GM18507 (cell line): Measurements from ENCODE around the gene RPS27.
"Not testable (repeated sequence)": the region's sequence is repeated elsewhere in the genome, so short reads cannot be mapped to it uniquely, and the experiment has no call there.

Experiments used
- DNase-seq: peaks from one replicate; pipeline ENCODE4 v3.0.0; 2011; ENCODE audit warnings: low read depth; ENCODE audit not compliant: insufficient read length; ENCODE audit errors: extremely low spot score
- FAIRE-seq: peaks from 2 replicates; lab custom pipeline; 2011; peaks lifted over from hg19 to GRCh38; lab: Jason Lieb, UNC

The RPS27 gene

DNA sequence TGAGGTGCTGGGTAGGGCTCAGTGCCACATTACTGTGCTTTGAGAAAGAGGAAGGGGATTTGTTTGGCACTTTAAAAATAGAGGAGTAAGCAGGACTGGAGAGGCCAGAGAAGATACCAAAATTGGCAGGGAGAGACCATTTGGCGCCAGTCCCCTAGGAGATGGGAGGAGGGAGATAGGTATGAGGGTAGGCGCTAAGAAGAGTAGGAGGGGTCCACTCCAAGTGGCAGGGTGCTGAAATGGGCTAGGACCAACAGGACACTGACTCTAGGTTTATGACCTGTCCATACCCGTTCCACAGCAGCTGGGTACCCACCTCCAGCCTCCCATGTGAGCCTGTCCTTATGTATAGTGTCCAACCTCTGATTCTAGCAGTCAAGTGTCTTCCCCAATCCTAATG is 31.1 kb upstream of the RPS27 start:
- DNase-seq, result no peak
- FAIRE-seq, result no peak

DNA sequence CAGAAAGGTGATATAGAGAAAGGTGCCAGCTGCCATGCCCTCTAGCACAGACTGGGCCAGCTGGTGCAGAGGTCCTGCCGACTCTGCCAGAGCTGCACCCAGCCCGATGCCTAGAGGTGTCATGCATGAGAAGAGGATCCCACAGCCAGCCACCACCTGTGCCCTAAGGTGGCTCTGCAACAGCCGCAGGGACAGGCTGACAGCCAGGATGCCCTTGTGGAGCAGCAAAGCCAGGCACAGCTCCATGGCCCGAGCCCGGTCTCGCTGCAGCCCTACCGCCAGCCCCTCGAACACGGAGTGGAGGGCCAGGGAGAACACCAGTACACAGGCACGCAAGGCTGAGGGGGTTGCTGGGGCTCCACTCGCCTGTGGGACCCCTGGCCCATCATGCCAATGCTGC is 30.4 kb upstream of the RPS27 start:
- DNase-seq (no peak), FAIRE-seq (no peak)

GRCh38 chr1:153961421-153961820 is 29.1 kb upstream of the RPS27 start:
- FAIRE-seq (no peak), DNase-seq (no peak)

GRCh38 chr1:153962088-153963029 is 28.2 kb upstream of the RPS27 start:
- DNase-seq (no peak), FAIRE-seq (no peak)

DNA sequence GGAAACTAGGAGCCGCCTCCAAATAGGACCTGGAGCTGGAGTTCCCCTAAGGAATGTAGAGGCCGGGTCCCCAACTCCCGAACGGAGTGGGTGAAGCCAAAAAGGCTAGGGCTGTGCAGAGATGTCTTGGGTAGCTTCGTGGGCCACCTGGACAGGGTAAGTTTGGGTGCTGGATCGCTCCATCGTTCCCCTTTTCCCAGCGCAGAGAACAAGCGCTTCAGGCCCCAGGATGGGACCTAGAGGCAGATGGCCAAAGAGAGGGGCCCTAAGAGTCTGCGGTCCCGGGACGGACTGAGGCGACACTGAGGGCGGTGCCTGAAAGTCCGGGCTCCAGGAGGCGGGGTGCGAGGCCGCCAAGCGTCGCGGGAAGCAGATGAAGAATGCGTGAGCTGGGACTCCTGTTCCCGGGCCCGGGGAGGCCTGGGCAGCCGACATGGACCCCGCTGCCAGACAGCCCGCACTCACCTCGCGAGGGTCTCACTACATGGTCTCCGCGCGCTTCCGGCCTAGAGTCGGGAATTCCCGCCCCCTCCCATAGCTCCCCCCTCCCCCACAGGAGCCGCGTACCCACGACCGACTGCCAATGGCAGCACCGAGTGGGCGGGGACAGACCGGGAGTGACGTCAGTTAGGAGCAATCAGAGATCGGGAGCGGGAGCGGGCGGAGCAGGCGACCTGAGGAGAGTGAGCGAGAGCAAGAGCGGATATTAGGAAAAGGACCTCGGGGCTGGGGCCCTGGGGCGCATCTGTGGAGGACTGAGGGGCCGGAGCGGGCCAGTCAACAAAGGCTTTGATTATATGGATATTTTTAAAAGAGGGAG is 27.3 kb upstream of the RPS27 start, which contains the start of gene SLC39A1:
TSS of gene SLC39A1 (minus strand) at position 508 of the 820 bp plus-strand sequence. CDS start 822 bp downstream, outside the sequence.
- FAIRE-seq (peak; percentile 94), DNase-seq (peak; percentile 73)

GRCh38 chr1:153963850-153964331 is 26.7 kb upstream of the RPS27 start:
- DNase-seq (no peak), FAIRE-seq (no peak)

DNA sequence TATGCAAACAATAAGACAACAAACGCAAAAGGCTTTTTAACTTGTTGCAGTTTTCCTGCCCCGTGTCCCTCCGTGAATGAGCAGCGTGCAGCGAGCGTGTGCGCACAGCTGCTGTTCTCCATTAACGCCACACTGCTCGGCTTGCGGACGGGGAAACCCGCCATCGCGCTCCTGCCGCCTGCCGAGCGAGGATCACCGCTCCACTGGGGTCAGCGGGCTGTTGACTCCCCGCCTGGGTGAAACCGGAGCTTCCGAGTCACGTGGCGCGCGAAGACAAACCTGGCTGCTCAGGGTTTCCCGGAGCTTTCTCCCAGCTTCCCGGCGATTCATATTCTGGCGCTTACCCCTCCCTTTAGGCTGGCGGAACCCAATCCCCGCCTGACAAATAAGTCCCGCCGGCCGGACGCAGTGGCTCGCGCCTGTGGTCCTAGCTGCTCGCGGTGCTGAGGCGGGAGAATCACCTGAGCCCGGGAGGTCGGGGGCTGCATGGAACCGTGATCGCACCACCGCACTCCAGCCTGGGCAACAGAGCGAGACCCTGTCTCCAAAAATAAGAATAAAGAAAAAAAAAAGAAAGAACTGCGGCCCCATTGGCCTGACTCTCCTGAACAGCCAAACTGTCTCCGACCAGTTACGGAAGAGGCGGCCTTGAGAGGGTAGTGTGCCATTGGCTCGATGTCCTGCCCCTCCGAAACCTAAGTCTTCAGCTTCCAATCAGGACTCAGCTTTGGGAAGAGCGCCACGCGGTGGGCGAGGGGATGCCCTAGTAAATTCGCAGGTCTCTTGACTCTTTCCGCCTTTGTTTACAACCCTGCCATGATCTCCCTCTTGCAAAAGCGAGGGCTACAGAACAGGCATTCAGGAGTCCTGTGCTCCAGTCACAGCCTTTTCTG is 23.2 kb upstream of the RPS27 start, which contains the start of gene CREB3L4:
TSS of gene CREB3L4 (plus strand) at position 796 of the 893 bp plus-strand sequence. CDS start 624 bp downstream, outside the sequence.
- peak; percentile 91 for FAIRE-seq

GRCh38 chr1:153968000-153968363 is 22.6 kb upstream of the RPS27 start:
- DNase-seq (no peak), FAIRE-seq (no peak)

More for the DNA sequence above, 23.2 kb upstream of the RPS27 start, which contains the start of gene CREB3L4:
- peak; percentile 80 for DNase-seq

- no peak for FAIRE-seq
- no peak for DNase-seq
Observed at GRCh38 chr1:153968408-153968807, 22.2 kb upstream of the RPS27 start.

DNA sequence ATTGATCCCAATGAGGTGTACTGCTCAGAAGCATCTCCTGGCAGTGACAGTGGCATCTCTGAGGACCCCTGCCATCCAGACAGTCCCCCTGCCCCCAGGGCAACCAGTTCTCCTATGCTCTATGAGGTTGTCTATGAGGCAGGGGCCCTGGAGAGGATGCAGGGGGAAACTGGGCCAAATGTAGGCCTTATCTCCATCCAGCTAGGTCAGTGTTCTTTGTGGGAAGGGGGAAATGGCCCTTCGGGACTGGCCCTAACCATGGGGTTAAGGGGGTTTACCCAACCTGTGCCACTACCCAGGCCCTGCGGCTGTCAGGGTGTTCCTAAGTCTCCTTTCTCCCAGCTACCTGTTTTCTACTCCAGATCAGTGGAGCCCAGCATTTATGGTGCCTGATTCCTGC is 21.6 kb upstream of the RPS27 start:
- FAIRE-seq, result no peak
- DNase-seq, result no peak

DNA sequence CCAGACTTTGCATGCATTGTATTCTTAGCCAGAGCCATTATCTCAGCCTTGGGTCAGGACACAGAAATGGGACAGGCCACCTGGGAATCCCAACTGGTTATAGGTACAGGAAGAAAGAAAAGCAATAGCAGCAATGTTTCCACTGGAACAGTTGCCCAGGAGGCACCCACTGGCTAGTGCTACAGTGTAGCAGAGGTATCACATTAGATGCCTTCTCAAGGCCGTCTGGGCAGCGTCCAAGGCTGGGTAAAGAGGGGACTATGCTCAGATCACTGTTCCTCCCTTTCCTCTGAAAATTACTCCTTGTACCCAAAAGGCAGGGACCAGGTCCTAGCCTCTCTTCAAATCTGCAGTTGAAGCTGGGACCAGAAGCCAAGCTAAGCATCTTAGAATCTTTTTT is 20.2 kb upstream of the RPS27 start:
- FAIRE-seq, result no peak
- DNase-seq, result no peak

DNA sequence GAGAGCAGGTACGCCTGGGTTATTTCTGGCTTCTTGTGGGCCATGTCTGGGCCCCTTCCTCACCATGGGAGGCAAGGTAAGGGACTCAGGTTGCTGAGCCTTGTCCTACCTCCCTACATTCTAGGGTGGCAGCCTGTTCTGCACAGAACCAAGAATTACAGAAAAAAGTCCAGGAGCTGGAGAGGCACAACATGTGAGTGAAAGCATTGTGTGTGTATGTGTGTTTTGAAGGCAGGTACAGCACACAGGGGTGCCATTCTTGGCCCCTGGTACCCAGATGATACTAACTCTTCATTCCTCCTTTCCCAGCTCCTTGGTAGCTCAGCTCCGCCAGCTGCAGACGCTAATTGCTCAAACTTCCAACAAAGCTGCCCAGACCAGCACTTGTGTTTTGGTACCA is 17.5 kb upstream of the RPS27 start:
- FAIRE-seq (no peak), DNase-seq (no peak)

DNA sequence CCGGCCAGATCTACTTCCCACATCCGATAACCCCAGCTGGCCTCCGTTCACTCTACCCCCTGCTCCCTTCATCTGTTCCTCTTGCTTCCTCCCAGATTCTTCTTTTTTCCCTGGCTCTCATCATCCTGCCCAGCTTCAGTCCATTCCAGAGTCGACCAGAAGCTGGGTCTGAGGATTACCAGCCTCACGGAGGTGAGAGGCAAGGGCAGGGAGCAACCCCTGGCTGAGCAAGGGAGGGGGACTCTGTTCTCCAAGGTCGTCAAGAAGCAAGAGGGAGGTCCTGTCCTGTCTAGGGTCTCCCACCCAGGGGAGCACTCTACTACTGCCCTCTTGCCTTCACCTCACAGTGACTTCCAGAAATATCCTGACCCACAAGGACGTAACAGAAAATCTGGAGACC is 17.0 kb upstream of the RPS27 start:
- FAIRE-seq (no peak), DNase-seq (no peak)

DNA sequence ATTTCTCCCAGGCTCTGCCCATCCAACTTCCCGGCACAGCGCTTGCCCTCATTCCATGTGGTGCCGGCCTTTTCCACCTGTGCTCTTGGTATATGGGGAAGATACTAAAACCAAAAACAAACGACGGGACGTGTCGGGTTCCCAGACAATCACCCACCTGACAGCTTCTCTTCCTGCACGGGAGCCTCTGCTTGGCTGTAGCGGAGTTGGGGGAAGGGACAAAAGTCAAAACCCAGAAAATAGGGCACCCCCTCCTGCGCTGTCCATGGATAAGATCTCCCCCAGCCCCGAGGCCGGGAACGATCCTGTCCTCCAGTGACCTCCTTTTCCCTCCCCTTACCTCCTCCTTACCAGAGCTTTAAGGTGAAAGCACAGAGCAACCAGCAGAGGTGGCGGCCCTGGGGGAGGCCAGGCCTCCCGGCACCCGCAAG is 13.7 kb upstream of the RPS27 start:
- DNase-seq (no peak), FAIRE-seq (no peak)

GRCh38 chr1:153977250-153978240 is 13.0 kb upstream of the RPS27 start, which contains the start of gene JTB:
TSS of gene JTB (minus strand) at chr1:153977674. CDS start at chr1:153977252, 422 bp downstream.
- DNase-seq (peak; percentile 72), FAIRE-seq (peak; percentile 74)

DNA sequence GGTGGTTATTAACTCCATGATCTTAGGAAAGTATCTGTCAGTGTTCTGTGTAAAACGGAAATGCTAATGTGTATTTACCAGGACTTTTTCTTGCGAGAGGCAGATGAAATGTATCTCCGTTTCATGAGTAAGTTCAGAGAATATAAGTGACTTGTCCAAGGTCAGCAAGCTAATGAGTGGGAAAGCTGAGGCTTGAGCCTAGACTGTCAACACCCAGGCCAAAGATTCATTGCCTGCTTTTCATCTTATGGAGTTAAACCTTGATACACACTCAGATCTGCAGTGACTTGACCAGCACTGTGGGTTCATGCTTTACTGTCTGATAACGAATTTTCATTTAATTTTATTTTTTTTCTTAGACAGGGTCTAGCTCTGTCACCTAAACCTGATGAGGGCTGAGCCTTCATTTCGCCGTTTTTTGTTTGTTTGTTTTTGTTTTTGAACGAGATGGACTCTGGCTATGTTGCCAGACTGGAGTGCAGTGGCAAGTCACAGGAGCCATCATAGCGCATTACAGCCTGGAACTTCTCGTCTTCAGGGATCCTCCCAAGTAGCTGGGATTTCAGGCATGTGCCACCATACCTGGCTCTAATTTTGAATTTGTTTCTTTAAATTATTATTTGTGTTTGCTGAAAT is 12.2 kb upstream of the RPS27 start:
- FAIRE-seq (no peak), DNase-seq (no peak)

GRCh38 chr1:153979091-153979490 is 11.5 kb upstream of the RPS27 start:
- FAIRE-seq, DNase-seq: not testable (repeated sequence)
